Prostate gland (tissue), 2 donors: ENCODE measurements around the gene RRP1. TPM values are rescaled to one million over a fixed set of nuclear protein-coding genes. Genes with fewer than 3 reads are reported as not detected.

Source experiments
- DNase-seq: peaks from one replicate; pipeline ENCODE4 v3.0.0-alpha.2; 2019; ENCODE audit warnings: low spot score
- H3K27ac ChIP-seq, 2 donors: fragments of 200-600 bp; sonication (generic); 2 replicates each; pipeline ENCODE4 v1.5.1; 2017 to 2019
- H3K27me3 ChIP-seq: fragments of 200-600 bp; sonication (generic); replicated peaks from 2 replicates; pipeline ENCODE4 v1.5.1; 2019; ENCODE audit not compliant: insufficient read depth
- H3K36me3 ChIP-seq, 2 donors: fragments of 200-600 bp; sonication (generic); 1 replicate in 1 of 2; 2 replicates in 1 of 2; pipeline versions ENCODE4 v1.5.1 to v1.8.1; 2017 to 2019
- H3K4me1 ChIP-seq: fragments of 200-600 bp; sonication (generic); replicated peaks from 2 replicates; pipeline ENCODE4 v1.5.1; 2019
- H3K4me3 ChIP-seq, 2 donors: fragments of 200-600 bp; sonication (generic); 2 replicates each; pipeline ENCODE4 v1.5.1; 2017 to 2019
- H3K9me3 ChIP-seq: fragments of 200-600 bp; sonication (generic); 2 replicates; pipeline ENCODE4 v1.5.1; 2017
- POLR2A ChIP-seq: fragments of 450-650 bp; IDR thresholded peaks from one replicate; pipeline ENCODE4 v1.6.1; 2016; ENCODE audit warnings: antibody characterized with exemption, mild to moderate bottlenecking
- POLR2AphosphoS5 ChIP-seq: sonication (generic); formaldehyde crosslinking; IDR thresholded peaks from one replicate; pipeline ENCODE4 v1.6.1; 2017; ENCODE audit warnings: antibody characterized with exemption
- WGBS: methylation state at CpG from one replicate; pipeline ENCODE4 v1.1.5; 2018; 5-methylcytosine and 5-hydroxymethylcytosine counted together
- intact Hi-C: fragments of 100-400 bp; cut with DNase I; formaldehyde crosslinking; loops from one replicate; pipeline ENCODE4 v1.14.2; 2022
- total RNA-seq, 2 donors: library from RNA; depleted of rRNA; stranded (reverse); fragments of >200 nt; gene quantifications; one replicate each; pipeline ENCODE4 v1.1.0, GENCODE V29; 2016
- TF ChIP-seq, protein P1 (sequence below), 4 experiments: fragments of 200-600 bp in 2 of 4; fragments of 450-650 bp in 2 of 4; sonication (generic) in 2 of 4; IDR thresholded peaks; 1 replicate in 3 of 4; 2 replicates in 1 of 4; pipeline ENCODE4 v1.5.1; 2016 to 2019; ENCODE audit warnings: antibody characterized with exemption in 4 of 4, mild to moderate bottlenecking in 2 of 4, moderate library complexity in 2 of 4

The RRP1 gene
- total RNA-seq, 2 donors from 2014 or later = 29.4 to 37.5 TPM

DNA sequence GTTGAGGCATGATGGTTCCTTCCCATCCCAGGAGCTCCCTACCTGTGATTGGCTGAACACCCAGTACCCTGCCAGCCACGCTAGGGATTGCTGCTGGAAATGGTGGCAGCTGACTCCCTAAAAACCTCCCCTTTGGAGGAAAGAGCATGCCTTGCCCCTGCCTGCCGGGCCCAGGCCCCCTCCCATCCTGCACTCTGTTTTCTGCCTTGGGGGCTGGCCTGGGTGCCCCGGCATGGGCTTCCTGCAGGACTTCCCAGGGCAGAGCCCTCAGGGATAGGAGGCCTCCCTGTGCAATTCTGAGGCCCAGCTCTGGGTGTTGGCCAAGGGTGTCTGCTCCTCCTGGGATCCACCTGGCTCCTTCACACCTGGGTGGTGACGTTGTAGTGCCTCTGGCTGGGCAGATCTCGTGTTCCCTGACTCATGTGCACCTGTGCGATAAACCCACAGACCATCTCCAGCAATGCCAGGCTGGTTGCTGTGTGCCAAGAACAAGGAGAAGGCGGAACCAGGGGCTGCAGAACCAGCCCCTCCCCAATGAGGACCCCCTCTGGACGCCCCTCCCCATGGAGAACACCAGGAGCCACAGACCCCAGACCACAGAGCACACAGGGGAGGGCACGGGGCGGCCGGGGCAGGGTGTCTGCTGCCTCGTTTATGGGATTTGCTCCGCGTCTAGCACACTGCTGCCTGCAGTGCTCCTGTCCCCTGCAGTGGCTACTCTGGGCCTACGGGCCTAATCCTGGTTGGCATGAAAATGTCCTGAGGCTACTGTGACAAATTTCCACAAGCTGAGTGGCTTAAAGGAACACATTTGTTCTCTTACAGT is 26.9 kb upstream of the RRP1 start:
- intact Hi-C loops = no loop called here
- no peak for DNase-seq
- TF ChIP-seq POLR2A = no peak
- no peak for TF ChIP-seq POLR2AphosphoS5
- TF ChIP-seq, protein P1, sequence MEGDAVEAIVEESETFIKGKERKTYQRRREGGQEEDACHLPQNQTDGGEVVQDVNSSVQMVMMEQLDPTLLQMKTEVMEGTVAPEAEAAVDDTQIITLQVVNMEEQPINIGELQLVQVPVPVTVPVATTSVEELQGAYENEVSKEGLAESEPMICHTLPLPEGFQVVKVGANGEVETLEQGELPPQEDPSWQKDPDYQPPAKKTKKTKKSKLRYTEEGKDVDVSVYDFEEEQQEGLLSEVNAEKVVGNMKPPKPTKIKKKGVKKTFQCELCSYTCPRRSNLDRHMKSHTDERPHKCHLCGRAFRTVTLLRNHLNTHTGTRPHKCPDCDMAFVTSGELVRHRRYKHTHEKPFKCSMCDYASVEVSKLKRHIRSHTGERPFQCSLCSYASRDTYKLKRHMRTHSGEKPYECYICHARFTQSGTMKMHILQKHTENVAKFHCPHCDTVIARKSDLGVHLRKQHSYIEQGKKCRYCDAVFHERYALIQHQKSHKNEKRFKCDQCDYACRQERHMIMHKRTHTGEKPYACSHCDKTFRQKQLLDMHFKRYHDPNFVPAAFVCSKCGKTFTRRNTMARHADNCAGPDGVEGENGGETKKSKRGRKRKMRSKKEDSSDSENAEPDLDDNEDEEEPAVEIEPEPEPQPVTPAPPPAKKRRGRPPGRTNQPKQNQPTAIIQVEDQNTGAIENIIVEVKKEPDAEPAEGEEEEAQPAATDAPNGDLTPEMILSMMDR (IDR thresholded peaks at IDR 0.05) = no peak
- Histone ChIP-seq H3K27me3 (no peaks in the 10 kb centered on the region), H3K4me1 (peaks cover 13% of the 10 kb centered on the region), H3K4me3 (no peak overlapping the region), H3K9me3 (no peaks in the 10 kb centered on the region), H3K27ac (no peak overlapping the region), H3K36me3 (no peaks in the 10 kb centered on the region)
- WGBS = 90% methylated on average over 15 of the region's 15 CpGs

- intact Hi-C loops = no loop called here
Measured at GRCh38 chr21:43763901-43764523, 25.4 kb upstream of the RRP1 start.

GRCh38 chr21:43764576-43765495 is 24.5 kb upstream of the RRP1 start:
- no peak overlapping the region for H3K4me3 ChIP-seq
- DNase-seq = no peak
- H3K4me1 ChIP-seq = no peaks in the 10 kb centered on the region
- no peak overlapping the region for H3K27ac ChIP-seq
- no peak for TF ChIP-seq POLR2A
- TF ChIP-seq, protein P1 (IDR thresholded peaks at IDR 0.05) = no peak
- no peak for TF ChIP-seq POLR2AphosphoS5
- H3K36me3 ChIP-seq = no peaks in the 10 kb centered on the region
- intact Hi-C loops = no loop called here
- H3K27me3 ChIP-seq = no peaks in the 10 kb centered on the region
- 77% methylated on average over 19 of the region's 19 CpGs for WGBS
- H3K9me3 ChIP-seq = no peaks in the 10 kb centered on the region

More at GRCh38 chr21:43763901-43764523, 25.4 kb upstream of the RRP1 start:
- no peaks in the 10 kb centered on the region for H3K9me3 ChIP-seq
- H3K27me3 ChIP-seq = no peaks in the 10 kb centered on the region
- no peak overlapping the region for H3K4me3 ChIP-seq
- H3K4me1 ChIP-seq = peaks cover 4% of the 10 kb centered on the region
- TF ChIP-seq POLR2AphosphoS5 (no peak), POLR2A (no peak)
- TF ChIP-seq, protein P1 (IDR thresholded peaks at IDR 0.05) = no peak
- no peaks in the 10 kb centered on the region for H3K36me3 ChIP-seq
- H3K27ac ChIP-seq = no peak overlapping the region
- 81% methylated on average over 10 of the region's 10 CpGs for WGBS
- no peak for DNase-seq

GRCh38 chr21:43766734-43767497 is 22.5 kb upstream of the RRP1 start:
- Histone ChIP-seq H3K4me3 (no peak overlapping the region), H3K27ac (no peak overlapping the region), H3K36me3 (no peaks in the 10 kb centered on the region), H3K27me3 (no peaks in the 10 kb centered on the region), H3K9me3 (no peaks in the 10 kb centered on the region), H3K4me1 (no peaks in the 10 kb centered on the region)
- 58% methylated on average over 34 of the region's 34 CpGs for WGBS
- no peak for DNase-seq
- TF ChIP-seq, protein P1 (IDR thresholded peaks at IDR 0.05) = peak in 1 of 4 experiments; percentile 11
- no peak for TF ChIP-seq POLR2A
- intact Hi-C loops = no loop called here
